ENCODE results near the gene MAP3K5. TPM values are rescaled to one million over a fixed set of nuclear protein-coding genes. Genes with fewer than 3 reads are reported as not detected.

MAP3K5 gene
- total RNA-seq, 8 experiments from 2014 or later: 0.58 to 6.6 (median 1.2) TPM

- in situ Hi-C loops (cut with MboI; ENCODE audit: low pct_unique_long_range_greater_than_20kb in 2 of 9, low sequenced_read_pairs in 9 of 9, unreplicated experiment in 9 of 9): no loop called here
Observed at GRCh38 chr6:136618086-136618485, 174.2 kb downstream of the MAP3K5 start.

GRCh38 chr6:136616527-136616926 is 175.8 kb downstream of the MAP3K5 start:
- Histone ChIP-seq H3K4me3 (no peak overlapping the region), H3K4me1 (replicated peaks in 1 of 2) (no peaks in the 10 kb centered on the region), H3K27ac (no peak overlapping the region)
- WGBS, 10 experiments: 93 to 100% (median 100%) methylated on average over 1 to 3 of the region's 3 CpGs; no CpG with 5 or more reads in 3 of the 10 experiments
- in situ Hi-C loops (cut with MboI; ENCODE audit: low pct_unique_long_range_greater_than_20kb in 2 of 9, low sequenced_read_pairs in 9 of 9, unreplicated experiment in 9 of 9): no loop called here
- ATAC-seq (replicated peaks in 6 of 8): no peak

More at GRCh38 chr6:136618086-136618485, 174.2 kb downstream of the MAP3K5 start:
- H3K27ac ChIP-seq: no peak overlapping the region
- no peaks in the 10 kb centered on the region for H3K4me1 ChIP-seq (replicated peaks in 1 of 2)
- ATAC-seq (replicated peaks in 6 of 8): peak in 1 of 8 experiments; percentile 39
- no peak overlapping the region for H3K4me3 ChIP-seq
- WGBS, 10 experiments: 43 to 90% (median 65%) methylated on average over 1 to 2 of the region's 2 CpGs; no CpG with 5 or more reads in 2 of the 10 experiments

- in situ Hi-C loops (cut with MboI; ENCODE audit: low pct_unique_long_range_greater_than_20kb in 2 of 9, low sequenced_read_pairs in 9 of 9, unreplicated experiment in 9 of 9): no loop called here
- ATAC-seq (replicated peaks in 6 of 8): peak in 1 of 8 experiments; percentile 23
Observed at GRCh38 chr6:136614994-136615393, 177.3 kb downstream of the MAP3K5 start.

GRCh38 chr6:136614350-136614749 is 177.9 kb downstream of the MAP3K5 start:
- Histone ChIP-seq H3K4me1 (replicated peaks in 1 of 2) (no peaks in the 10 kb centered on the region), H3K4me3 (no peak overlapping the region), H3K27ac (no peak overlapping the region)
- WGBS, 10 experiments: 100% methylated on average over 1 of the region's 1 CpG; no CpG with 5 or more reads in 4 of the 10 experiments
- no peak for ATAC-seq (replicated peaks in 6 of 8)
- in situ Hi-C loops (cut with MboI; ENCODE audit: low pct_unique_long_range_greater_than_20kb in 2 of 9, low sequenced_read_pairs in 9 of 9, unreplicated experiment in 9 of 9): no loop called here

More at GRCh38 chr6:136614994-136615393, 177.3 kb downstream of the MAP3K5 start:
- WGBS, 10 experiments: 54 to 100% (median 68%) methylated on average over 1 to 2 of the region's 2 CpGs
- Histone ChIP-seq H3K4me3 (no peak overlapping the region), H3K27ac (no peak overlapping the region), H3K4me1 (replicated peaks in 1 of 2) (no peaks in the 10 kb centered on the region)

- no peaks in the 10 kb centered on the region for H3K4me1 ChIP-seq (replicated peaks in 1 of 2)
- no peak overlapping the region for H3K4me3 ChIP-seq
- in situ Hi-C loops (cut with MboI; ENCODE audit: low pct_unique_long_range_greater_than_20kb in 2 of 9, low sequenced_read_pairs in 9 of 9, unreplicated experiment in 9 of 9): no loop called here
- WGBS, 10 experiments: 20 to 100% (median 83%) methylated on average over 1 to 3 of the region's 3 CpGs
- no peak for ATAC-seq (replicated peaks in 6 of 8)
- H3K27ac ChIP-seq: no peak overlapping the region
Observed at GRCh38 chr6:136613477-136613876, 178.8 kb downstream of the MAP3K5 start.

GRCh38 chr6:136612666-136613389 is 179.4 kb downstream of the MAP3K5 start:
- H3K4me1 ChIP-seq (replicated peaks in 1 of 2): no peaks in the 10 kb centered on the region
- H3K4me3 ChIP-seq: no peak overlapping the region
- no peak overlapping the region for H3K27ac ChIP-seq
- in situ Hi-C loops (cut with MboI; ENCODE audit: low pct_unique_long_range_greater_than_20kb in 2 of 9, low sequenced_read_pairs in 9 of 9, unreplicated experiment in 9 of 9): no loop called here
- ATAC-seq (replicated peaks in 6 of 8): no peak
- WGBS, 10 experiments: 63 to 87% (median 79%) methylated on average over 3 to 6 of the region's 6 CpGs

- Histone ChIP-seq H3K4me3 (no peak overlapping the region), H3K4me1 (replicated peaks in 1 of 2) (no peaks in the 10 kb centered on the region)
- 75 to 100% (median 100%) methylated on average over 1 of the region's 1 CpG; no CpG with 5 or more reads in 3 of the 10 experiments for WGBS, 10 experiments
Observed at GRCh38 chr6:136611746-136612145, 180.5 kb downstream of the MAP3K5 start.

GRCh38 chr6:136611133-136611532 is 181.1 kb downstream of the MAP3K5 start:
- WGBS, 10 experiments: 65 to 100% (median 85%) methylated on average over 1 to 2 of the region's 2 CpGs; no CpG with 5 or more reads in 1 of the 10 experiments
- no peak overlapping the region for H3K27ac ChIP-seq
- in situ Hi-C loops (cut with MboI; ENCODE audit: low pct_unique_long_range_greater_than_20kb in 2 of 9, low sequenced_read_pairs in 9 of 9, unreplicated experiment in 9 of 9): no loop called here
- no peak for ATAC-seq (replicated peaks in 6 of 8)
- H3K4me1 ChIP-seq (replicated peaks in 1 of 2): no peaks in the 10 kb centered on the region
- no peak overlapping the region for H3K4me3 ChIP-seq

More at GRCh38 chr6:136611746-136612145, 180.5 kb downstream of the MAP3K5 start:
- no peak overlapping the region for H3K27ac ChIP-seq
- ATAC-seq (replicated peaks in 6 of 8): no peak
- in situ Hi-C loops (cut with MboI; ENCODE audit: low pct_unique_long_range_greater_than_20kb in 2 of 9, low sequenced_read_pairs in 9 of 9, unreplicated experiment in 9 of 9): no loop called here

- H3K27ac ChIP-seq: no peak overlapping the region
- 2 to 67% (median 43%) methylated on average over 1 to 4 of the region's 4 CpGs; no CpG with 5 or more reads in 1 of the 10 experiments for WGBS, 10 experiments
- in situ Hi-C loops (cut with MboI; ENCODE audit: low pct_unique_long_range_greater_than_20kb in 2 of 9, low sequenced_read_pairs in 9 of 9, unreplicated experiment in 9 of 9): no loop called here
- peak in 7 of 8 experiments; percentile 30 to 99 (median 93) for ATAC-seq (replicated peaks in 6 of 8)
- H3K4me1 ChIP-seq (replicated peaks in 1 of 2): no peaks in the 10 kb centered on the region
- no peak overlapping the region for H3K4me3 ChIP-seq
Observed at GRCh38 chr6:136609873-136610706, 182.2 kb downstream of the MAP3K5 start.

- Histone ChIP-seq H3K4me3 (no peak overlapping the region), H3K27ac (no peak overlapping the region), H3K4me1 (replicated peaks in 1 of 2) (no peaks in the 10 kb centered on the region)
- WGBS, 10 experiments: 11 to 100% (median 79%) methylated on average over 1 to 3 of the region's 3 CpGs; no CpG with 5 or more reads in 1 of the 10 experiments
- no peak for ATAC-seq (replicated peaks in 6 of 8)
- in situ Hi-C loops (cut with MboI; ENCODE audit: low pct_unique_long_range_greater_than_20kb in 2 of 9, low sequenced_read_pairs in 9 of 9, unreplicated experiment in 9 of 9): no loop called here
Observed at GRCh38 chr6:136608991-136609390, 183.3 kb downstream of the MAP3K5 start.

- no peak overlapping the region for H3K4me3 ChIP-seq
- peak in 1 of 8 experiments; percentile 65 for ATAC-seq (replicated peaks in 6 of 8)
- 31 to 100% (median 73%) methylated on average over 1 to 10 of the region's 12 CpGs; no CpG with 5 or more reads in 2 of the 10 experiments for WGBS, 10 experiments
- H3K27ac ChIP-seq: no peak overlapping the region
- in situ Hi-C loops (cut with MboI; ENCODE audit: low pct_unique_long_range_greater_than_20kb in 2 of 9, low sequenced_read_pairs in 9 of 9, unreplicated experiment in 9 of 9): no loop called here
- H3K4me1 ChIP-seq (replicated peaks in 1 of 2): no peaks in the 10 kb centered on the region
Observed at GRCh38 chr6:136607932-136608772, 184.1 kb downstream of the MAP3K5 start.

GRCh38 chr6:136607204-136607931 is 184.9 kb downstream of the MAP3K5 start:
- WGBS, 10 experiments: 58 to 100% (median 93%) methylated on average over 1 to 3 of the region's 3 CpGs

More at GRCh38 chr6:136607204-136607931, 184.9 kb downstream of the MAP3K5 start:
- in situ Hi-C loops (cut with MboI; ENCODE audit: low pct_unique_long_range_greater_than_20kb in 2 of 9, low sequenced_read_pairs in 9 of 9, unreplicated experiment in 9 of 9): no loop called here
- Histone ChIP-seq H3K4me3 (no peak overlapping the region), H3K27ac (no peak overlapping the region), H3K4me1 (replicated peaks in 1 of 2) (no peaks in the 10 kb centered on the region)
- ATAC-seq (replicated peaks in 6 of 8): no peak
